PC-3 (cell line): Measurements from ENCODE around the gene DEK. TPM values are rescaled to one million over a fixed set of nuclear protein-coding genes. Genes with fewer than 3 reads are reported as not detected.
A peak's percentile ranks its signal among the peaks of the same experiment; 100 is the strongest.

Experiments used
- ATAC-seq: fragments of 200-7000 bp; cut with Tn5 transposase; 2 replicates; pipeline ENCODE4 v1.9.1; 2020; ENCODE audit warnings: mild to moderate bottlenecking, moderate library complexity
- BruUV-seq: library from RNA; stranded (reverse); fragments of 400-500 nt; replicated peaks from 2 replicates; lab custom pipeline; 2021; lab: Mats Ljungman, UMichigan
- CTCF ChIA-PET: fragments of 300-600 bp; sonication (Branson Sonifier 250); formaldehyde crosslinking; loops from one replicate; lab custom pipeline; 2022; ENCODE audit warnings: antibody characterized with exemption; lab: Charles Lee
- POLR2A ChIA-PET: fragments of 300-600 bp; sonication (Branson Sonifier 250); formaldehyde crosslinking; loops from one replicate; lab custom pipeline; 2022; ENCODE audit warnings: antibody characterized with exemption; ENCODE audit not compliant: unreplicated experiment; lab: Charles Lee
- DNase-seq: peaks from one replicate; pipeline ENCODE4 v3.0.0-alpha.2; 2015
- H2AFZ ChIP-seq: fragments of 300-600 bp; sonication (generic); 2 replicates; pipeline ENCODE4 v1.6.0; 2016; ENCODE audit warnings: antibody characterized with exemption, low read length
- H3F3A ChIP-seq: fragments of 300-600 bp; sonication (generic); one replicate; pipeline ENCODE4 v1.6.0; 2017; ENCODE audit warnings: antibody characterized with exemption, low read length, control low read depth, mild to moderate bottlenecking; ENCODE audit not compliant: unreplicated experiment
- H3K27ac ChIP-seq: fragments of 300-600 bp; sonication (generic); 2 replicates; pipeline ENCODE4 v1.5.1; 2016; ENCODE audit warnings: mild to moderate bottlenecking, low read length
- H3K27me3 ChIP-seq: fragments of 300-600 bp; sonication (generic); 2 replicates; pipeline ENCODE4 v1.6.1; 2016; ENCODE audit warnings: low read length, mixed read lengths
- H3K36me3 ChIP-seq: fragments of 300-600 bp; sonication (generic); 2 replicates; pipeline ENCODE4 v1.6.1; 2016; ENCODE audit warnings: low read depth, mixed run types, low read length, mixed read lengths
- H3K4me1 ChIP-seq: fragments of 300-600 bp; sonication (generic); 2 replicates; pipeline ENCODE4 v1.5.1; 2016; ENCODE audit warnings: low read length; ENCODE audit not compliant: insufficient read depth
- H3K4me2 ChIP-seq: fragments of 300-600 bp; sonication (generic); 2 replicates; pipeline ENCODE4 v1.6.0; 2016; ENCODE audit warnings: low read length
- H3K4me3 ChIP-seq: fragments of 300-600 bp; sonication (generic); 2 replicates; pipeline ENCODE4 v1.5.1; 2016; ENCODE audit warnings: mild to moderate bottlenecking, low read length, mixed read lengths
- H3K79me2 ChIP-seq: fragments of 300-600 bp; sonication (generic); 2 replicates; pipeline ENCODE4 v1.6.1; 2017; ENCODE audit warnings: low read length, mixed read lengths
- H3K9ac ChIP-seq: fragments of 300-600 bp; sonication (generic); 2 replicates; pipeline ENCODE4 v1.6.0; 2016; ENCODE audit warnings: mild to moderate bottlenecking, low read length
- H3K9me2 ChIP-seq: fragments of 300-600 bp; sonication (generic); replicated peaks from 2 replicates; pipeline ENCODE4 v1.6.1; 2016; ENCODE audit warnings: mixed run types, low read length, mixed read lengths
- H3K9me3 ChIP-seq: fragments of 300-600 bp; sonication (generic); 2 replicates; pipeline ENCODE4 v1.6.1; 2016; ENCODE audit warnings: low read length, mixed read lengths
- H4K20me1 ChIP-seq: fragments of 300-600 bp; sonication (generic); 2 replicates; pipeline ENCODE4 v1.6.1; 2016; ENCODE audit warnings: low read length, mixed read lengths
- EZH2 ChIP-seq: fragments of 300-600 bp; sonication (generic); IDR thresholded peaks from one replicate; pipeline ENCODE4 v1.6.1; 2017; ENCODE audit warnings: antibody characterized with exemption, mild to moderate bottlenecking, low read length; ENCODE audit not compliant: unreplicated experiment
- EZH2phosphoT487 ChIP-seq: fragments of 300-600 bp; sonication (generic); IDR thresholded peaks from 2 replicates; pipeline ENCODE4 v1.6.1; 2018; ENCODE audit warnings: mild to moderate bottlenecking, antibody characterized with exemption, low read length, borderline replicate concordance
- intact Hi-C: fragments of 100-400 bp; cut with micrococcal nuclease; formaldehyde crosslinking; loops from 2 replicates; pipeline ENCODE4 v1.9.0; 2023
- total RNA-seq: library from RNA; depleted of rRNA; stranded (reverse); fragments of >200 nt; gene quantifications from 2 replicates; pipeline ENCODE4 v1.2.3, GENCODE V29; 2014
- TF ChIP-seq, protein P1 (sequence below): fragments of 300-600 bp; sonication (generic); conservative IDR thresholded peaks from 2 replicates; pipeline ENCODE4 v1.5.1; 2017; ENCODE audit warnings: antibody characterized with exemption, low read depth, mild to moderate bottlenecking, low read length

The DEK gene
- total RNA-seq, 1 experiment from 2014 or later: 155 TPM

- CTCF ChIA-PET: no interaction called here
- no peak for ATAC-seq
- peak overlapping the region; percentile 74 for H3K4me3 ChIP-seq
Measured at GRCh38 chr6:18276610-18277236, 12.4 kb upstream of the DEK start.

DNA sequence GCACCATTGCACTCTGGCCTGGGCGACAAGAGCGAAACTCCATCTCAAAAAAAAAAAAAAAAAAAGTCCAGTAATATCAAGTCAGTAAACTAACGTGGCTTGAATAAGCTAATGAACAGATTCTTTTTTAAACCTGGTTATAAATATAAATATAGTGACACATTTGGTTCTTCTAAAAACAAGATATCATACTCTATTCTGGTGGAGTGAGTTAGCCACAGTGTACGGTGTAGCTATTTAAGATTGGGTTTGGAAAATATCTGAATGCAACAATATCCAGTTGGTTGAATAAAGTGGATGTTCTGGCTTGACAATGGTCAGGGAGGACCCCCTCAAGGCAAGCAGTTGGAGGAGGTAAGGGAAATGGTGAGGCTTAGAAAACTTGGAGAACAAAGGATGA is 5.9 kb upstream of the DEK start:
- Histone ChIP-seq H3K9me2 (no peaks in the 10 kb centered on the region), H3K36me3 (no peaks in the 10 kb centered on the region), H3K9me3 (no peaks in the 10 kb centered on the region), H3F3A (no peaks in the 10 kb centered on the region), H3K79me2 (no peaks in the 10 kb centered on the region), H3K4me2 (no peak overlapping the region), H3K9ac (no peak overlapping the region), H4K20me1 (no peaks in the 10 kb centered on the region), H3K27me3 (no peaks in the 10 kb centered on the region), H2AFZ (no peak overlapping the region), H3K4me1 (peaks cover 10% of the 10 kb centered on the region), H3K4me3 (no peak overlapping the region), H3K27ac (no peak overlapping the region)
- DNase-seq: no peak
- intact Hi-C loops: no loop called here
- no TSS peak for BruUV-seq
- CTCF ChIA-PET: no interaction called here
- POLR2A ChIA-PET: no interaction called here
- TF ChIP-seq EZH2 (no peak), EZH2phosphoT487 (no peak)
- TF ChIP-seq, protein P1, sequence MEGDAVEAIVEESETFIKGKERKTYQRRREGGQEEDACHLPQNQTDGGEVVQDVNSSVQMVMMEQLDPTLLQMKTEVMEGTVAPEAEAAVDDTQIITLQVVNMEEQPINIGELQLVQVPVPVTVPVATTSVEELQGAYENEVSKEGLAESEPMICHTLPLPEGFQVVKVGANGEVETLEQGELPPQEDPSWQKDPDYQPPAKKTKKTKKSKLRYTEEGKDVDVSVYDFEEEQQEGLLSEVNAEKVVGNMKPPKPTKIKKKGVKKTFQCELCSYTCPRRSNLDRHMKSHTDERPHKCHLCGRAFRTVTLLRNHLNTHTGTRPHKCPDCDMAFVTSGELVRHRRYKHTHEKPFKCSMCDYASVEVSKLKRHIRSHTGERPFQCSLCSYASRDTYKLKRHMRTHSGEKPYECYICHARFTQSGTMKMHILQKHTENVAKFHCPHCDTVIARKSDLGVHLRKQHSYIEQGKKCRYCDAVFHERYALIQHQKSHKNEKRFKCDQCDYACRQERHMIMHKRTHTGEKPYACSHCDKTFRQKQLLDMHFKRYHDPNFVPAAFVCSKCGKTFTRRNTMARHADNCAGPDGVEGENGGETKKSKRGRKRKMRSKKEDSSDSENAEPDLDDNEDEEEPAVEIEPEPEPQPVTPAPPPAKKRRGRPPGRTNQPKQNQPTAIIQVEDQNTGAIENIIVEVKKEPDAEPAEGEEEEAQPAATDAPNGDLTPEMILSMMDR: no peak
- ATAC-seq: no peak

More at GRCh38 chr6:18276610-18277236, 12.4 kb upstream of the DEK start:
- Histone ChIP-seq H3K79me2 (no peaks in the 10 kb centered on the region), H3K4me2 (peak overlapping the region; percentile 87), H3K36me3 (no peaks in the 10 kb centered on the region), H4K20me1 (no peaks in the 10 kb centered on the region), H3K27me3 (peaks cover 17% of the 10 kb centered on the region), H3K9me2 (no peaks in the 10 kb centered on the region), H3F3A (no peaks in the 10 kb centered on the region), H3K4me1 (peaks cover 14% of the 10 kb centered on the region), H3K9ac (no peak overlapping the region), H3K27ac (no peak overlapping the region), H3K9me3 (no peaks in the 10 kb centered on the region), H2AFZ (peak overlapping the region; percentile 48)
- DNase-seq: no peak
- TF ChIP-seq EZH2phosphoT487 (no peak), EZH2 (no peak)
- TF ChIP-seq, protein P1: no peak
- BruUV-seq: no TSS peak
- intact Hi-C loops: no loop called here
- POLR2A ChIA-PET: no interaction called here

DNA sequence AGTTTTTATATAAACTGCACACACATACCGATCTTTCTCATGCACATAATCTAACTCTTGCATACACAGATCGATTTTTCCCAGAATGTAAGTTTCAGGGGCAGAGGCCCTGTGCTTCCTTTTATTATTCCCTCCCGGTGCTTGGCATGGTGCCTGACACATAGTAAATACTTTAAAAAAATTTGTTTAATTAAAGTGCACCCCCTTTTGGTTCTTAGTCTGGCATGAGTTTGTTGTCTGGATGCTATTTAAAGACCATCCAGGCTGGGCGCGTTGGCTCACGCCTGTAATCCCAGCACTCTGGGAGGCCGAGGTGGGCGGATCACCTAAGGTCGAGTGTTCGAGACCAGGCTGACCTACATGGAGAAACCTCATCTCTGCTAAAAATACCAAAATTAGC is 5.4 kb upstream of the DEK start:
- H3K36me3 ChIP-seq: no peaks in the 10 kb centered on the region
- ATAC-seq (no peak), DNase-seq (no peak)
- ChIA-PET POLR2A (no interaction called here), CTCF (no interaction called here)
- H3K79me2 ChIP-seq: no peaks in the 10 kb centered on the region
- H3K4me1 ChIP-seq: peaks cover 14% of the 10 kb centered on the region
- H3F3A ChIP-seq: no peaks in the 10 kb centered on the region
- H2AFZ ChIP-seq: no peak overlapping the region
- no peaks in the 10 kb centered on the region for H3K9me2 ChIP-seq
- no peaks in the 10 kb centered on the region for H3K27me3 ChIP-seq
- H3K4me2 ChIP-seq: no peak overlapping the region
- intact Hi-C loops: no loop called here
- H3K4me3 ChIP-seq: no peak overlapping the region
- no TSS peak for BruUV-seq
- H3K9ac ChIP-seq: no peak overlapping the region
- TF ChIP-seq EZH2phosphoT487 (no peak), EZH2 (no peak)
- TF ChIP-seq, protein P1: no peak
- no peaks in the 10 kb centered on the region for H3K9me3 ChIP-seq
- H4K20me1 ChIP-seq: no peaks in the 10 kb centered on the region
- no peak overlapping the region for H3K27ac ChIP-seq
